Measurements from ENCODE around the gene USH1G.

The USH1G gene

GRCh38 chr17:74954115-74954514, 31.1 kb upstream of the USH1G start:
- no peak for DNase-seq (ENCODE audit: low read depth)

GRCh38 chr17:74953134-74953687, 30.2 kb upstream of the USH1G start:
- no peak for DNase-seq (ENCODE audit: low read depth)

- no peak for DNase-seq (ENCODE audit: low read depth)
Observed at GRCh38 chr17:74952431-74953133, 29.5 kb upstream of the USH1G start.

- DNase-seq (ENCODE audit: low read depth): no peak
Observed at GRCh38 chr17:74951680-74952421, 28.8 kb upstream of the USH1G start.

- no peak for DNase-seq (ENCODE audit: low read depth)
Observed at GRCh38 chr17:74951065-74951464, 28.0 kb upstream of the USH1G start.

GRCh38 chr17:74950207-74950606, 27.2 kb upstream of the USH1G start:
- DNase-seq (ENCODE audit: low read depth): no peak

GRCh38 chr17:74949455-74950115, 26.5 kb upstream of the USH1G start:
- DNase-seq (ENCODE audit: low read depth): no peak

GRCh38 chr17:74947041-74947754, 24.1 kb upstream of the USH1G start:
- DNase-seq (ENCODE audit: low read depth): no peak

- DNase-seq (ENCODE audit: low read depth): no peak
Observed at GRCh38 chr17:74946641-74947040, 23.6 kb upstream of the USH1G start.

GRCh38 chr17:74945543-74945942, 22.5 kb upstream of the USH1G start:
- DNase-seq (ENCODE audit: low read depth): no peak

- no peak for DNase-seq (ENCODE audit: low read depth)
Observed at GRCh38 chr17:74943808-74944522, 20.9 kb upstream of the USH1G start.

- DNase-seq (ENCODE audit: low read depth): no peak
Observed at GRCh38 chr17:74941128-74941725, 18.2 kb upstream of the USH1G start.

- DNase-seq (ENCODE audit: low read depth): no peak
Observed at GRCh38 chr17:74939534-74939933, 16.5 kb upstream of the USH1G start.

- DNase-seq (ENCODE audit: low read depth): no peak
Observed at GRCh38 chr17:74938194-74938950, 15.3 kb upstream of the USH1G start.

- no peak for DNase-seq (ENCODE audit: low read depth)
Observed at GRCh38 chr17:74937064-74938051, 14.3 kb upstream of the USH1G start.

GRCh38 chr17:74936470-74936799, 13.4 kb upstream of the USH1G start:
- DNase-seq (ENCODE audit: low read depth): no peak

GRCh38 chr17:74935585-74936469, 12.8 kb upstream of the USH1G start, which contains the start of gene OTOP3:
TSS of gene OTOP3 (plus strand) at chr17:74935898. CDS start at chr17:74935922, 24 bp downstream.
- DNase-seq (ENCODE audit: low read depth): no peak

GRCh38 chr17:74935048-74935447, 12.0 kb upstream of the USH1G start:
- no peak for DNase-seq (ENCODE audit: low read depth)

Data from non-pigmented ciliary epithelial cell (primary cell).